Lower lobe of right lung (tissue), 2 donors: ENCODE measurements around the gene KRTAP10-3. TPM values are rescaled to one million over a fixed set of nuclear protein-coding genes. Genes with fewer than 3 reads are reported as not detected.

Source experiments
- ATAC-seq, 2 donors: fragments of 200-7000 bp; cut with Tn5 transposase; one replicate each; pipeline ENCODE4 v1.9.1; 2020 to 2022; ENCODE audit warnings: mild to moderate bottlenecking in 2 of 2, moderate library complexity in 2 of 2
- DNase-seq: peaks from one replicate; pipeline ENCODE4 v3.0.0-alpha.2; 2020
- H3K27ac ChIP-seq: fragments of 200-600 bp; one replicate; pipeline ENCODE4 v1.8.0; 2022
- H3K27me3 ChIP-seq: fragments of 200-600 bp; one replicate; pipeline ENCODE4 v1.8.0; 2022; ENCODE audit warnings: low read depth
- H3K36me3 ChIP-seq: fragments of 200-600 bp; one replicate; pipeline ENCODE4 v1.8.0; 2022; ENCODE audit warnings: mild to moderate bottlenecking
- H3K4me1 ChIP-seq: fragments of 200-600 bp; one replicate; pipeline ENCODE4 v1.8.0; 2022
- H3K4me3 ChIP-seq: fragments of 200-600 bp; one replicate; pipeline ENCODE4 v1.8.0; 2022; ENCODE audit warnings: mild to moderate bottlenecking
- H3K9me3 ChIP-seq: fragments of 200-600 bp; one replicate; pipeline ENCODE4 v1.8.0; 2022
- intact Hi-C: fragments of 100-400 bp; cut with DNase I; formaldehyde crosslinking; loops from one replicate; pipeline ENCODE4 v1.11.0; 2022
- total RNA-seq: library from RNA; stranded (reverse); fragmentation: NEBNext Ultra II Directional; extraction: Animal tissue kit (Norgen Biotek cat#: 25700); gene quantifications from one replicate; pipeline ENCODE4 v1.2.1, GENCODE V29; 2021
- TF ChIP-seq, protein P1 (sequence below): fragments of 200-600 bp; IDR thresholded peaks from one replicate; pipeline ENCODE4 v1.8.0; 2022; ENCODE audit warnings: antibody characterized with exemption, mild to moderate bottlenecking
- donor health status: DM: no; HTN: yes; CAD: no; lungs with severe emphysema.

The KRTAP10-3 gene
- total RNA-seq, 1 donor from 2014 or later = not detected

DNA sequence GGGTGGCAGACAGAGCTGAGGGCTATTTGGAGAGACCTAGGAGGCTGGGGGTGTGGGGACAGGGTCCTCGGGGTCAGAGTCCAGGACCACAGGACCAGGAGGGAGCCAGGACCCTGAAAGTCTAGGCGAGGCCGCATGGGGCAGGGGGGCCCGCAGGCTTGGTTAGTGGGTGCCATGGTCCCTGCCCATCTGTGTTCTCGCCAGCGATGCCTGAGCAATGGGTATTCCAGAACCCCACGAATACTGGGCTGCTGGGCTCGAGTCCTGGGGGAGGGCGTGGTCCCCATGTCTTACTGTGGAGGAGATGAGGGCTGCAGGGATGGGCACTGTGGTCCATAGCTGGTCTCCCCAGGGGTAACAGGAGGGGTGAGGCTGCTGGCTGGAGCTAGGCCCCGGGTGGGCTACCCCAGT is 31.7 kb upstream of the KRTAP10-3 start:
- Histone ChIP-seq H3K4me3 (no peak overlapping the region), H3K27ac (no peak overlapping the region), H3K4me1 (no peaks in the 10 kb centered on the region), H3K9me3 (no peaks in the 10 kb centered on the region), H3K27me3 (peaks cover 25% of the 10 kb centered on the region), H3K36me3 (no peaks in the 10 kb centered on the region)
- intact Hi-C loops = no loop called here
- DNase-seq (no peak), ATAC-seq (peak in 1 of 2 donors; percentile 51)
- TF ChIP-seq, protein P1, sequence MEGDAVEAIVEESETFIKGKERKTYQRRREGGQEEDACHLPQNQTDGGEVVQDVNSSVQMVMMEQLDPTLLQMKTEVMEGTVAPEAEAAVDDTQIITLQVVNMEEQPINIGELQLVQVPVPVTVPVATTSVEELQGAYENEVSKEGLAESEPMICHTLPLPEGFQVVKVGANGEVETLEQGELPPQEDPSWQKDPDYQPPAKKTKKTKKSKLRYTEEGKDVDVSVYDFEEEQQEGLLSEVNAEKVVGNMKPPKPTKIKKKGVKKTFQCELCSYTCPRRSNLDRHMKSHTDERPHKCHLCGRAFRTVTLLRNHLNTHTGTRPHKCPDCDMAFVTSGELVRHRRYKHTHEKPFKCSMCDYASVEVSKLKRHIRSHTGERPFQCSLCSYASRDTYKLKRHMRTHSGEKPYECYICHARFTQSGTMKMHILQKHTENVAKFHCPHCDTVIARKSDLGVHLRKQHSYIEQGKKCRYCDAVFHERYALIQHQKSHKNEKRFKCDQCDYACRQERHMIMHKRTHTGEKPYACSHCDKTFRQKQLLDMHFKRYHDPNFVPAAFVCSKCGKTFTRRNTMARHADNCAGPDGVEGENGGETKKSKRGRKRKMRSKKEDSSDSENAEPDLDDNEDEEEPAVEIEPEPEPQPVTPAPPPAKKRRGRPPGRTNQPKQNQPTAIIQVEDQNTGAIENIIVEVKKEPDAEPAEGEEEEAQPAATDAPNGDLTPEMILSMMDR = no peak

DNA sequence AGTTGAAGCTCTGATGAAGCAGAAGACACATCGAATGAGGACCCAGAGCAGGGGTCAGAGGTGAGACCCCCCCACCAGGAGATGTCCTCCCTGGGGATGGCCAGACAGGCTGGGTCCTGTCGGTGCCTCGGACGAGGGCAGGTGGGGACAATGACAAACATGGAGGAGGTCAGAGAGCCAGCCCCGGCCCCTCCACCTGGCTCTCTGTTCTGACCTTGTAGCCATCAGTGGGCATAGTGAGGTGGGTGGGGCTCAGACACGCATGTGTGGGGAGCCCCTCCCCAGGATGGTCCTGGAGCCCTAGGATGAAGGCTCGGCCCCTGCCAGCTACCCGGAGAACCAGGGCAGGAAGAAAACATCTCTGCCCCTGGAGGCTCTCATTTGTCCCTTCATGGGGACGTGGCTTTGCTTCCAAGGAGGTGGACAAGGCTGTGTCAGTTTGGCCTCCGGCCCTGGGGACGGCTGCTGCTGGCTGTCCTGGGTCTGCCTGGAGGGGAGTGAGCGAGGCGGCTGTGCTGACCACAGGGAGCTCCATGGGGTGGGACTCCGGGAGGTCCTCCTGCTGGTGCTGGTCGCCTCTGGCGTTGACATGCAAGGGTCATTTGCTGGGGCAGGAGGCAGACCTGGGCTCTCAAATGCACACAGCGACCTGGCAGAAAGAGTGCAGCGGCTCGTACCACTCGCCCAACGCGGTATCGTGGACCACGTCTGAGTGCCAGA is 31.2 kb upstream of the KRTAP10-3 start:
- Histone ChIP-seq H3K27me3 (peaks cover 25% of the 10 kb centered on the region), H3K4me1 (no peaks in the 10 kb centered on the region)

DNA sequence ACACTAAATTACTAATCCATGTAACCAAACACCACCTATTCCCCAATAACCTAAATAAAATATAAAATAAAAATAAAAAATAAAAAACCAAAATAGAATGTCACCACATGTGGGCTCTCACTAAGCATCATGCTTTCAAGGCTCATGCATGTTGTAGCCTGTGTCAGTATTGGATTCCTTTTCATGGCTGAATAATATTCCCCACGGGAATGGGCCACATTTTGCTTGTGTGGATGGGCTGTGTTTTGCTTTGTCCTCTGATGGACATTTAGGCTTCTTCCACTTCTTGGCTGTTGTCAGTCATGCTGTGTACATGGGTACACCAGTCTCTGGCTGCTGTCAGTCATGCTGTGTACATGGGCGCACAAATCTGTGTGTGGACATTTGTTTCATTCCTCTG is 30.5 kb upstream of the KRTAP10-3 start:
- TF ChIP-seq, protein P1 = no peak
- ATAC-seq = no peak
- Histone ChIP-seq H3K27ac (no peak overlapping the region), H3K4me1 (no peaks in the 10 kb centered on the region), H3K36me3 (no peaks in the 10 kb centered on the region), H3K4me3 (no peak overlapping the region), H3K9me3 (no peaks in the 10 kb centered on the region), H3K27me3 (peaks cover 30% of the 10 kb centered on the region)
- no peak for DNase-seq
- intact Hi-C loops = no loop called here

More for the DNA sequence above, 31.2 kb upstream of the KRTAP10-3 start:
- DNase-seq (no peak), ATAC-seq (peak in 1 of 2 donors; percentile 20)
- Histone ChIP-seq H3K9me3 (no peaks in the 10 kb centered on the region), H3K4me3 (no peak overlapping the region), H3K36me3 (no peaks in the 10 kb centered on the region), H3K27ac (no peak overlapping the region)
- intact Hi-C loops = no loop called here
- TF ChIP-seq, protein P1 = no peak

DNA sequence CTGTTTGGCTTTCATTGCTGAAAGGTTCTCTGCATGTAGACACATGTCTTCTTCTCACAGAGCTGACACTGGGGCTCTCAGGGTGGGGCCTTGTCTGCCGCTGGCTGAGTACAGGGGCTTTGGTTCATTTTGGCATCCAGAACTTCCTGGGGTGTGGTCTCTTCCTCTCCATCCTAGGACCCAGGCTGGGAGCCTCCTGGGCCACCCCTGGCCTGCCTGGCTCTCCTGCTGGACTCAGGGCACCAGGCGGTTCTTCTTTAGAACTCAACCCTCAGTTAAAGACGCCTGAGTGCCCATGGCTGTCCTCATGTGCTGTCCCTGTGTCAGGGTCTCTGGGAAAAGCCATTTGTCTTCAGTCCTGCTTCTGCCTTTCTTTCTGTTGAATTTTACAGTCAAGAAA is 27.3 kb upstream of the KRTAP10-3 start:
- Histone ChIP-seq H3K9me3 (peaks cover 5% of the 10 kb centered on the region), H3K27me3 (peaks cover 30% of the 10 kb centered on the region), H3K36me3 (no peaks in the 10 kb centered on the region), H3K27ac (no peak overlapping the region), H3K4me1 (no peaks in the 10 kb centered on the region), H3K4me3 (no peak overlapping the region)
- no peak for DNase-seq
- intact Hi-C loops = no loop called here
- no peak for ATAC-seq
- TF ChIP-seq, protein P1 = no peak

DNA sequence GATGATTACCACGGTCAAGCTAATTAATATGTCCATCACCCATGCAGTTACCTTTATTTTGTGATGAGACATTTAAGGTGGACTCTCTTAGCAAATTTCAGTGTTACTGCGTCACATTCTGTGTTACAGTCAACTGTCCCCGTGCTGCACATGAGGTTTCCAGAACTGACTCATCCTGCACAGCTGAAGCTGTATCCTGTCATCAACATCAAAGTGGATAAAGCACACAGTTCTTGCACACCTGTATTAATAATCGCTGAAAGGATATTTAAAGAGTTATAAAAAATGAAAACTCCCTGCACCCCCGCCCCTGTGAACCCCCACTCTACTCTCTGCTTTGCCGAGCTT is 25.2 kb upstream of the KRTAP10-3 start:
- Histone ChIP-seq H3K4me1 (no peaks in the 10 kb centered on the region), H3K36me3 (no peaks in the 10 kb centered on the region), H3K27me3 (peaks cover 17% of the 10 kb centered on the region), H3K27ac (no peak overlapping the region), H3K4me3 (no peak overlapping the region), H3K9me3 (peaks cover 5% of the 10 kb centered on the region)
- intact Hi-C loops = no loop called here
- ATAC-seq = no peak
- TF ChIP-seq, protein P1 = no peak
- DNase-seq = no peak
